Measurements from ENCODE around the gene E2F1.
A peak's percentile ranks its signal among the peaks of the same experiment; 100 is the strongest.
"Not testable (repeated sequence)": the region's sequence is repeated elsewhere in the genome, so short reads cannot be mapped to it uniquely, and the experiment has no call there.

Gene E2F1

DNA sequence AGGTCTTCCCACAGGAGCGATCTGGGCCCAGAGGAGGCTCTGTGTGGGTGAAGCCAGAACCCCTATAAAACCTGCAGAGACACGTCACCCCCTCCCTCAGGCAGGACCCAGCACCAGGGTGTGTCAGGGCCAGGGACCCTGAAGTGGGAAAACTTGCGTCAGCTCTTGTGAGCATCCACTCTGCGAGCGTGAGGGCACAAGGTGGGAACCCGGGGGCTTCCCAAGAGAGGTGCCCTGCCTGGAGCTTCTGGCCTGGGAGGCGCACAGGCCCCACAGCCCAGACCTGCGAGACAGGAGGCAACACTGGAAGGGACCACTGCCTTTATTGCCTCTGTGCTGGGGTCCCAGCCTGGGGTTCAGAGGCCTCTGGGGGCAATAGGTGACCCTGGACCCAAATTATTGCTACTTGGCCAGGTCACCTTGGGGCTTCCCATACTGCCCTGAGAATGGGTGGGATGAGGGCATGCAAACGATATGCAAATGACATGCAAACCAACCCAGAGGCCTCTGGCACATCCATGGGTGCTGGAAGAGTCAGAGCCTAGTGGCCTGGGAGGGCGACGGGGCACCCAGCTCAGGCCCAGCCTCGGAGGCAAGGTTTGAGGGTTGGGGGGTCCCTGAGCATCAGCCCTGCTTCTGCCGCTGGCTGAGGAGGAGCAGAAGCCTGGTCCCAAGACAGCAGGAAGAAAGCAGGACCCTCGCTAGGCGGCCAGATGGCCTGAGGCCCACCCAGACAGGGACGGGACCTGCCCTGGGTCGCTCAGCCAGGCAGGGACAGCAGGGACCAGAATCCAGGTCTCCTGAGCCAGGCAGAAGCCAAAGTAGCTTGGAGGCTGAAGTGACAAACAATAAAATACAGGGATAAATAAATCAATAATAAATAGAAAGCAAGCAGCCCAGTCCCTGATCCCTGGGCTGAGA is 29.1 kb downstream of the E2F1 start:
- DNase-seq, result no peak

DNA sequence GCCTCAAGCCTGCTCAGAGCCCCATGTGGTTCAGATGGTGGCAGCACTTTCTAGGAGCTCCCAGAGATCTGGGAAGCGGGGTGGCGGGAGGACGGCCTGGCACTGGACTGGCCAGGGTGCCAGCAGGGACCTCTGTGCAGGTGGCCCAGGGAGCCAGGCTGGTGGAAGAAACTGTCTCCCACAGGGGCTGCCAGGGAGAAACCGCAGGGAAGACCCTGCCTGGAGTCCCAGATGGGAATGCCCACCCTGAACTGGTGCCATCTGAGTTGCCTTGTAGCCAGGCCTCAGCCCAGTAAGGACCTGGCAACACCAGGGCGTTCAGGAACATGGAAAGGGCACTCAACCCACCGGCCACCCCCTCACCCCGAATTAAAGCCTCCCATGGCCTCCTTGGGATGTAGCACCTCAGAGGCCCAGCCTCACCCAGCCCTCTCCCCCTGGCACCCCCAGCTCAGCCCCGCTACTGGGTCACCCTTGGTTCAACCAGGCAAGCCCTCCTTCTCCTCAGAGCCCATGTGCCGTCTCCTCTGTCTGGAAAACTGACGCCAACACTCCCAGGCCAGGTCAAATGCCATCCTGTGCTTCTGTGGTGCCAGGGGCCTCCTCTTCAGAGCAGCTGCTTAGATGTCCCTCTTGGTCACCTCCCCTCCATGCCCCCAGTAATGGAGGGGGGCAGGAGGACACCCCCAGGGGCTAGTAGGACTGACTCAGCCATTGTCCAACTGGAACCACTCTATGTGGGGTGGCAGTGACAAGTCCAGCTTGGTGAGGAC is 30.0 kb downstream of the E2F1 start:
- no peak for DNase-seq

DNA sequence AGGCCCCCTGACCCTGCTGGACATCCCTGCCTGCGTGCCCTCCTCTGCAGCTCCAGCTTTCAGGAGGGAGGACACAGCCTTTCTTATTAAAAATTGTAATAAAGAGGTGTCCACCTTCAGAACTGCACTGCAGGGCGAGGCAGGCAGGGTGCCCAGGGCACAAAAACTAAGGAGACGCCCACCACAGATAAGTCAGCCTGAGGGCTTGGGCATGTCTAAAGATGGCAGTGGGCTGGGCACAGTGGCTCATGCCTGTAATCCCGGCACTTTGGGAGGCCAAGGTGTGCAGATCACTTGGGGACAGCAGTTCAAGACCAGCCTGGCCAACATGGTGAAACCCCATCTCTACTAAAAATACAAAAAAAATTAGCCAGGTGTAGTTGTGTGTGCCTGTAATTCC is 31.0 kb downstream of the E2F1 start:
- DNase-seq, result no peak

DNA sequence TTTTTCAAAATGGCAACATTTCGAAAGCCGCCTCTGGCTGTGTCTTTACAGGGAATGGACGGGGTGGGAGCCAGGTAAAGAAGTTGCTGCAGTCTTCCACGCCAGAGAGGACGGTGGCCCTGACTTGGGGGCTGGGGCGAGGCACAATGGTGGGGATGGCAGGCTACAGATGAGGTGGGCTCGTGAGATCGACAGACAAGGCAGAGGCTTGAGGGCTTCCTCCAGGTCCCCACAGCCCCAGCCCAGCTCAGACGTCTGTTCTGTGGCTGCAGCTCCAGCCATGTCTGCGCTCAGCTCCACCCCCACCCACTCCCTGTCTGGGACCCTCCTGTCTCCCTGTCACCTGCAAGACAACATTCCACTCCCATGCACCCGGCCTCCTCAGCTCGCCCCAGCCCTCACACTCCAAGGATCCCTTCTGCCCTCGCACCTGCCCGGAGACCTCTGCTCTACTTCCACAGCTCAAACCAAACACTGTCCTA is 31.5 kb downstream of the E2F1 start:
- no peak for DNase-seq

DNA sequence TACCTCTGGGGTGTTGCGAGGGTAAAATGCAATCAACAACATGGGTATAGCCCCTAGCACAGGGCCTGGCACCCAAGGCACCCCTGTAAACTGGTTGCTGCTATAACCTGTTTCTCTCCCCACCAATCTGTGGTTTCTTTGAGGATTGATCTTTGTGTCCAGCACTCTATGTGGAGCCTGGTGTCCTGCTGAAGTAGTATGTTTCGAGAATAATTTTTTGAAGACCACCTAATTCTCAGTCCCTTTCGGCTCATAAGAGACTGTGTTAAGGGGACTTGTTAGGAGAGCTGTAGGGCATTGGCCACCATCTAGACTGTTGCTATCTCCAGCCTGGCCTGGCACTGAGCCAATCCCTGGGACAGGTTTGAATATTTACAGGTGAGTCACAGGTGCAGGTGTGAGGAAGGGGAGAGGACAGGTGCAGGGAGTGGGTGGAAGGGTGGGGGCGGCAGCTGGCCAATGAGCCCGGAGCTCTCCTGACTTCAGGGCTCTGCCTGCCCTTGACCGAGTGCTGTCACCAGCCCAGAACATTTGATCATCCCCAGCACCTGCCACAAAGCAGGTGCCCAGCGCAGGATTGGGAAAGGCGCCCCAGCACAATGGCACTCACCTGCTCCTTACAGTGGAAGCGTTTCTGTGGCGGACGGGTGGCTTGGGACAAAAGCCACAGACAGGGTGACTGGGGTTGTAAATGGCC is 32.1 kb downstream of the E2F1 start:
- no peak for DNase-seq

DNA sequence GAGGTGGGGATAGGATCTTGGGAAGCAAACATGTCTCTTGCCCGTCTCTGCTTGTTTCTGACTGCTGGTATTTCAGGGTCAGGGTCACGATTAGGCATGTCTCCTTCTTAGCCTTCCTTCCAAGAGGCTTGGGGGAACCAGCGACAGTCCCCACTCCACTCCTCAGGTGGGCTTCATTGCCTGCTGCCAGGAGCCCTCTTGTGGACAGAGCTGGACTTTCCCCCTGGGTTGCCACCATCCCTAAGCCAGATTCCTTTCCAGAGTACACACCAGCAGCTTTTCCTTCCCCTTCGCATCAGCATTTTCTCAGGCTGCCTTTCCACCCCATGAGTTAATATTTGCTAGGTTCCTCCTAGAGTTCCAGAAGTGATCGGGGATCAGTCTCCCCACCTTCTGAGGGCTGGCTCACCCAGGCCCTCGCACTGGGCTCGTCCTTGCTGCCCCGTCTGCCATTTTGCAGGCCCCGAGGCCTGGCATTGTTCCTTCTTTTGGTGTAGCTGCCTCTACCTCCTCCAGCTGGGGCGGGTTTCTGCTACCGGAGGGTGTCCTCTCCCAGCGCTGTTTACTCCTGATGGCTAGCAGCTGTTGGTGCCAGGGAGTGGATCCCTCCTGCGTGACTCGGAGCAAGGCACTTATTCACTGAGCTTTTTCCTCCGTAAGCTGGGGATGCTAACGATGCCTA is 32.8 kb downstream of the E2F1 start:
- peak; percentile 58 for DNase-seq

DNA sequence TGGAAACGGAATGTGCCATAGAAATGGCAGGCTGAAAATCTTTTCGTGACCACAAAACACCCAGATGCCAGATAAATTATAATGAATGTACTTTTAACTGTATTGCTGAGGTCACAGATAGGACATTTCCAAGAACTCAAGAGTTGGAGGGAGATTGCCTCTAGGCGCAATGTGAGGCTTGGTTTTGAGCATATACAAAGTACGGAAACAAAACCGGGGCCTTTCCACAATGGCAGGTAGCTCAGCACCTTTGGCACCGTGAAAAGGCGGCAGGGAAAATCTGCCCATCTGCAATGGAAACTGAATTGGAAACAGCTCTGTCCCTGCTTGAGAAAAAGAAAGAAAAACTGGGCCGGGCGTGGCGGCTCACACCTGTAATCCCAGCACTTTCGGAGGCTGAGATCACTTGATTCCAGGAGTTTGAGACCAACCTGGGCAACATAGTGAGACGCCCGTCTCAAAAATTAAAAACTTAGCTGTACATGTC is 34.6 kb downstream of the E2F1 start:
- no peak for DNase-seq

DNA sequence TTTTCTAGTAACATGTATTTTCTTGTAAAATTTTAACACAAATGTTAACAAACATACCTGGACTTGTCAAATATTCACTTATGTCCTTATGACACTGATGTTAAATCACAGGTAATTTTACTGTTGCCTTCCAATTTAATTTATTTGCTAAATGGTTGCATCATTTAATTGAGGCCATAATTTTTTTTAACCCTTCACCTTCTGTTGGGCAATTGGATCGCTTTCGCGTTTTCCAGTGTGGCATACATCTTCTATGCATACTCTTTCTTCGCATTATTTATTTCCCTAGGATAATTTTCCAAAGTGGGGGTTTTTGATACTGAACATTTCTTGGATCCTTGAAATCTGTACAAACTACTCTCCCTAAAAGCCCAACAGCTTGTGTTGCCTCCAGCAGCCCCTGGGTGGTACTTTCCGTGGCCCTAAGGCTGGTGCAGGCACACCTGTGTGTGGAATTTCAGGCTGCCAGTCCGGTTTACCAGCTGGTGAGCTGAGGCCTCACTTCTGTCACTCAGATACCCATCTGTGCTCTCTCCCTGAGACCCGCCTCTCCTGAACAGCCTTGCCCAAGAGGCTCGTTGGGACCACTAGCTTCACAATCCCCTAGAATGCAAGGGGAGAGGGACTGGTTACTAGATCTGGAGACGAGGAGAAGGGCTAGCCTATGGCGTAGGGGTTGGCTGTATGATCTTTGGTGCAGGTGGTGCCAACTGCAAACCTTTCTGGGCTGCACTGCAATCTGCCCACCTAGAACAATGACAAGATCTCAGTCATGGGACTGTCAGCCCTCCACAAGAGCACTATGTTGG is 35.2 kb downstream of the E2F1 start:
- no peak for DNase-seq

DNA sequence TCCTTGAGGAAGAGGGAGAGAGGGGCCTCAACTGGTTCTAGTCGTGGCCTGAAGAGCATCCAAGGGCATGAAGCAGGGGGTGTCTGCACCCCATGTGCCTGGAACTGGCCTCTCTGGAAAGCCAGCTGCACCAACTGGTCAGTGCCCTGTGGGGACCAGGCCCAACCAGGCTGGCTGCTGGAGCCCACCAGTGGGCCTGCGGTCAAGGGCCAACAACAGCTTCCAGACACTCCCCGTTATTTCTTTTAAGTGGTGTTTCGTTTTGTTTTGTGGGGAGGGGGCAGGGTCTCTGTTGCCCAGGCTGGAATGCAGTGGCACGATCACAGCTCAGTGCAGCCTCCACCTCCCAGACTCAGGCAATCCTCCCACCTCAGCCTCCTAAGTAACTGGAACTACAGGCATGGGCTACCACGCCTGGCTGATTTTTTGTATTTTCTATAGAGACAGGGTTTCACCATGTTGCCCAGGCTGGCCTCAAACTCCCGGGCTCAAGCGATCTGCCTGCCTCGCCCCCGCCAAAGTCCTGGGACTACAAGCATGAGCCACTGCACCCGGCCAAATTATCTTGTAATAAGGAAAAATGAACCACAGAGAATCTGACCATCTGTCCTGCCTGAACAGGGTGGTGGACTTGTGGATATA is 36.0 kb downstream of the E2F1 start:
- no peak for DNase-seq

DNA sequence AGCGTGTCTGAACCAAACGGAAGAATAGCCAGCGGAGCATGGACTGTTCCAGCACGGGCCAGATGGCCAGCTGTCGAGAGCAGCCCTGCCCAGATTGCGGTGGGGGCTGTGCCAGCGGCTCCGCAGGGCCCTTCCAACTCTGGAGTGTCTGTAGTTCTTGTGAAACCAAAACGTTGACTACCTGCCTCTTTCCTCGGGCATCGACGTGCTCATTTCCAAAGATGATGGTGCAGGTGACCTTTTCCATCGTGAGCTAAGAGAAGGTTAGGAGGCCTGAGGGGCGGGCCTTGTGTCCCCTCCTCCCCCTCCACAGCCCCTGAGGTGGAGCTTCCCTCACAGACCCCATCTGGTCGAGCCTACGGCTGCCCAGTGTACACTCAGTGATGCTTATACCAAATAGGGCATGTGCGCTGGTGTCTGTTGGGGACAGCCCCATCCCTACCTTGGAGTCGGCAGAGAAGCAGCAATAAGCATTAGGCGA is 36.9 kb downstream of the E2F1 start:
- DNase-seq, result no peak

DNA sequence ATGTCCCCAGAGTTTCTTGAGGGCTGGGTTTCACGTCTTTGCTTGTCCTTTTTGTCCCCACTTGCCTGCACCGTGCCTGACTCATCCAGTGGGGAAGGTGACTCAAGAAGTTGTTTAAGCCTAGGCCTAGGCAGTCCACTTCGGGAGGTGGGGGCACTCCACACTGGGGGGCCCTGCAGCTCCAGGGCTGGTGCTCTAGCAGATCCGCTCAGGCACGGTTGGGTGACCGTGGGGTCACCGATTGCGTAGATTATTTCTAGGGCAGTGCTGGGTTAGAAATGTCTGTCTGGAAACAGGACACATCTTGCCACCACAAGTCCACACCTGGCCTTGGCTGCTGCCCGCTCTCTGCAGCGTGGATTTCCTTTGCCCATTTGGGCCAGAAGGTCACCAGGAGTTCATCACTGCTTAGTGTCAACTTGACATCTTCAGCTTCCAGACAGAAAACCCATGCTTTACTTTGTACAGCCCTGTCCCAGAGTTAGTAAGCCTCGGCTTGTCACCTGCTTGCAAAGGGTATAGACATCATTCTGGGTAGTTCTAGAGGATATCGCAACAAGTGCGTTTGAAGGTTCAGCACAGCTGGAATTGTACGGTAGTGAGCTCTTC is 37.7 kb downstream of the E2F1 start:
- DNase-seq, result no peak

DNA sequence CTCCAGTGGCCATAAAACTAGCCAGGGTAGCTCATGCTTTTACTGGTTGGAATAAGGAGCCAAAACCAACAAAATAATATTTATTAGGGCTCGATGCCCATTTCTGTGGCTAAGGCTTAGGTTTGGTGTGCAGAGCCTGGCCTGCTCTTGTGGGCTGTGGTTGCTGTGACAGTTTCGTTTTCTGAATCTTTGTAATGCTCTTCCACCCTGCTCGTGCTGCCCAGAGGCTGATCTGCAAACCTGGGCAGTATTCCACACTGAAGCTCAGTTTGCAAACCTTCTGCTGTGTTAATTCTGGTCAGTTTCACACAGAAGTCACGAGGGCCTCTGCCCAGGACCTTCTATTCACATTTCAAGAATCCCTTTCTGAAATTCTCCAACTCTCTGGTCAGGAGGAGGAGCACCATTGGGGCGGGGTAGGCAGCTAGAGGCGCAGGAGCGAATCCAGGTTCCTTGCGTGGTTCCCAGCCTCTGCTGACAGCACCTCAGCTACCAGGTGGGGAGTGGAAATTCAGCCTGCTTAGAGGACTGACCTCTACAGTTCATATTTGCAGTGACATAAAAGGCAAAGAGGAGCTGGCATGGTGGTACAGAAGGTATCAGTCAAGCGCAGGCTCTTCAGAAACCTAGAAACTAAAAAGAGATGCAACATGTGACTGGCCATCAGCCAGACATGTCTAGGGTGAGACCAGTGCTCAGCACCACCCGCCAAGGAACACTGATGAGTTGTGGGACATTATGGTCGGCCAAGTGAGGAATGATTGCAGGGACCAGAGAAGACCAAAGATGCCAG is 38.4 kb downstream of the E2F1 start:
- DNase-seq, result peak; percentile 44

DNA sequence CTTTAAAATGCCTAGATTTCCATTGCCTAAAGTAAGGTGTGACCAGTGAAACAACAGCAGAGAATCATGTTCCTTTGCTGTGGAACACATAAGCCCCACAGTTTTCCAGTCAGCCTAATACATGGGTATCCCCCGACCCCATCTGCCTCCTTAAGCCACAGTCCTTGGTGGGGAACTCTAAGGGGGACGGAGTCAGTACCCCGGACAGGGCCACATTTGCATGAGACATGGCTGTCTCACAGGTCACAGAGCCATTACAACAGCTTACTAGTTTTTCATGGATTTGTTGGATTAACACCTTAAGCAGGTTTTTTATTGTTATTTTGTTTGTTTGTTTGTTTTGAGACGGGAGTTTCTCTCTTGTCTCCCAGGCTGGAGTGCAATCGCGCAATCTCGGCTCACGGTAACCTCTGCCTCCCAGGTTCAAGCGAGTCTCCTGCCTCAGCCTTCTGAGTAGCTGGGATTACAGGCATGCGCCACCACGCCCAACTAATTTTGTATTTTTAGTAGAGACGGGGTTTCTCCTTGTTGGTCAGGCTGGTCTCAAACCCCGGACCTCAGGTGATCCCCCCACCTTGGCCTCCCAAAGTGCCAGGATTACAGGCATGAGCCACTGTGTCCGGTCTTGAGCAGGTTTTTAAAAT is 39.1 kb downstream of the E2F1 start:
- not testable (repeated sequence) for DNase-seq

DNA sequence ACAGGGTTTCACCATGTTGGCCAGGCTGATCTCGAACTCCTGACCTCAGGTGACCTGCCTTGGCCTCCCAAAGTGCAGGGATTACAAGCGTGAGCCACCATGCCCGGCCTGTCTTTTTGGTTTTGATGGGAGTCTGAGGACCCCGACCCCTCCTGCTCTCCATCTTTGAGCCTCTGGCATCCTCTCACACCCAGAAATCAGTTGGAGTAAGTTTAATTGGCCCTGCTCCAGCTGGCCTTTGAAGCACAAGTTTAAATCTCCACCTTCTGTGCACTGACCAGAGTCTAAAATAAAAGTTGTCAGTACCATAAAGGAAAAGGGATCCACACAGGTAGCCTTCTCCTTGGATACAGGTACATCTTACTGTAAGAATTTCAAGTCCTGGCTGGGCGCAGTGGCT is 40.0 kb downstream of the E2F1 start:
- DNase-seq, result no peak

DNA sequence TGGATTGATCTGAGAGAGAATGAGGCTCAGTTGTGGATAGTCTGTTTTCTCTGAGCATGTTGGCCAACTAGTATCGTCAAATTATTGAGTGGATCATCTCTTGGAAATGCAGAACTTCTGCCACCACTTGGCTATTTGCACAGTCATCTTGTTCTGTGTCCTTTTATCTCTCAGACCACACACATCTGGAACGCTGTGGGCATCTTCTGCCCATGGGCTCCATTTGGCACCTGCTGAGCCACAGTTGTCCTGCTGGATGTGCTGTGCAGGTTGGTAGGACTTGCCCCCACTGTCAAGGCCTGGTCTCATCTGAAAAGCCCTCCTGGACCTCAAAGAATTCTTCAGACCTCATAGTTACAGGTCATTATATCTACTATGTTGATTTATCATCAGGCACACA is 40.8 kb downstream of the E2F1 start:
- DNase-seq, result no peak

DNA sequence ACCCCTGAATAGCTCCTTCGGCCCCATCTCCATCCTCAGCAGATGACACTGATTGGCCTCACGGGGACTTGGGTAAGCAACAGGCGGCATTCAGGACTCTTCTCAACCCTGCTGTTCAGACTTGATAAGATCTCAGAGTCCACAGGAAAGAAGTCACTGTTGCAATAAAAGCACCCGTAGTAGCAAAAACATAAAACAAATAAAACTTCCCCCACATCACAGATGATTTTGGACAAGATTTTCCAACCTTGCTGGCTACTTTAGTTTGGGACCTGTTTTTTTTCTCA is 41.2 kb downstream of the E2F1 start:
- DNase-seq, result no peak

DNA sequence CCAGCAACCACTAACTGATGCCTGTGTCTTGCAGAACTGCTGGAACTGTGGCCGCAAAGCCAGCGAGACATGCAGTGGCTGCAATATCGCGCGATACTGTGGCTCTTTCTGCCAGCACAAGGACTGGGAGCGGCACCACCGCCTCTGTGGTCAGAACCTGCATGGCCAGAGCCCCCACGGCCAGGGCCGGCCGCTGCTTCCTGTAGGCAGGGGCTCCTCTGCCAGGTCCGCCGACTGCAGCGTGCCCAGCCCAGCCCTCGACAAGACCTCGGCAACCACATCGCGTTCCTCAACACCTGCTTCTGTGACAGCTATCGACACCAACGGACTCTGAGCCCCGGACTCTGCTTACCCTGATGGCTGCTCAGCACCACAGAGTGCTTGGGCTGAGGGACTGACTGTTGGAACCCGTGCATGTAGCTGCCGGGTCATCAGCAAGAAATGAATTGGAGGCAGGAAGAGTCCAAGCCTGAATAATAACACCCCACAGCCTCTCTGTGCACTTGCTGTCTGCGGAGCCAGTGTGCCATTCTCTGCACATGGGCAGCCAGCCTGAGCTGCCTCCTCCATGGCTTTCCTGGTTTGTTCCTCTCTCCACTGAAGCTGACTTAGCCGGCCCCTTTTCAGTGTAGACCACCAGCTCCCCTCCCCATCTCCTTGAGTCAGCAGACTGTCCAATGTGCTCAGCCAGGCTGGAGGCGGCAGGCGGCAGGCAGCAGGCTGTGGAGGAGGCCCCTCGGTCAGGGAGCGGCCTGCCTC is 41.7 kb downstream of the E2F1 start:
- no peak for DNase-seq

DNA sequence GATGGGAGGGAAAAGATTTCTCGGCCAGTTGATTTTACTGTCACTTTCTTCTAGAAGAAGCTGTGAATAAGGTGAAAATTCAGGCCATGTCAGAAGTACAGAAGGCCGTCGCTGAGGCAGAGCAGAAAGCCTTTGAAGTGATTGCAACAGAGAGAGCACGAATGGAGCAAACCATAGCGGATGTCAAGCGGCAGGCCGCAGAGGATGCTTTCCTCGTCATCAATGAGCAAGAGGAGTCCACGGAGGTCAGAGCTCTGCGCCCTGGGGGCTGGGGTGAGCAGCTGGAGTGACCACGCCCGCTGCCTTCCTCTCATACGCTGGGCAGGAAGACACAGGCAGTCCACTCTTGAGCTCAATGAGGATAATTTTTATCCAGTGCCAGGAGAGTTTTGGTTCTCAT is 45.9 kb downstream of the E2F1 start:
- DNase-seq, result no peak

DNA sequence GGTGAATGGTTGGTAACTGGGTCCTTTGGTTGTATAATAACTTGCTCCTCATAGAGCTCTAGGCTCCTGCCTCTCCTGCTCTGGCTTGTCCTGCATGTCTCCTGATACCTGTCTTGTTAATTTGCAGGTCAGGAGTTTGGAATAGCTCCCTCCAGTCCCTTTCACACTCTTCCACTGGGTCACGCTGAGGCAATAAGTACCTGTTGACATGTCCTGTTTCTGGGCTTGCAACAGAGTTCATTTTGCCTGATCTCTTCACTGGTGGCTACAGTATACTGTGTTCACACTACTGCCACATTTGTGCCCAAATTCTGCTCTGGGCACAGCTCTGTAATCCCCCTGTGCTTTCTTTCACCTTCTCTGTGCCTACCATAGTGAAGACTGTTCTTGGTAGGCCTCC is 49.4 kb downstream of the E2F1 start:
- no peak for DNase-seq

Measured in fibroblast of skin of right quadriceps (primary cell).